Measurements from ENCODE around the gene CFAP119.
"Not testable (repeated sequence)": the region's sequence is repeated elsewhere in the genome, so short reads cannot be mapped to it uniquely, and the experiment has no call there.

The CFAP119 gene

GRCh38 chr16:30761928-30762902, at the start of gene CFAP119, which contains the start of gene RNF40:
TSS of gene CFAP119 (minus strand) at chr16:30762062. CDS start at chr16:30761748, 314 bp downstream.
TSS of gene RNF40 (plus strand) at chr16:30762322. CDS start at chr16:30762546, 224 bp downstream.
- H3K4me3 ChIP-seq (ENCODE audit: low read depth, low read length): peak within 1 kb of the TSS; percentile 65
- DNase-seq: peak; percentile 97
- peak within 1 kb of the TSS; percentile 85 for H3K27ac ChIP-seq
- no peaks in the 10 kb centered on the region for H3K9me3 ChIP-seq (ENCODE audit: severe bottlenecking)
- no peaks in the 10 kb centered on the region for H3K27me3 ChIP-seq (ENCODE audit: insufficient read depth, low read depth, severe bottlenecking)
- no peak for TF ChIP-seq CTCF (IDR thresholded peaks at IDR 0.05; ENCODE audit: low read depth, low read length)
- H3K36me3 ChIP-seq: peaks cover 66% of the 10 kb centered on the region

GRCh38 chr16:30809675-30810074, 47.8 kb upstream of the CFAP119 start:
- H3K9me3 ChIP-seq (ENCODE audit: severe bottlenecking); H3K4me3 ChIP-seq (ENCODE audit: low read depth, low read length); DNase-seq; H3K36me3 ChIP-seq; H3K27ac ChIP-seq; H3K27me3 ChIP-seq (ENCODE audit: insufficient read depth, low read depth, severe bottlenecking): not testable (repeated sequence)

- not testable (repeated sequence) for H3K27me3 ChIP-seq (ENCODE audit: insufficient read depth, low read depth, severe bottlenecking); H3K9me3 ChIP-seq (ENCODE audit: severe bottlenecking); H3K4me3 ChIP-seq (ENCODE audit: low read depth, low read length); DNase-seq; H3K36me3 ChIP-seq; H3K27ac ChIP-seq
Measured at GRCh38 chr16:30808890-30809426, 47.1 kb upstream of the CFAP119 start.

- no peaks in the 10 kb centered on the region for H3K27me3 ChIP-seq (ENCODE audit: insufficient read depth, low read depth, severe bottlenecking)
- no peak for TF ChIP-seq CTCF (IDR thresholded peaks at IDR 0.05; ENCODE audit: low read depth, low read length)
- no peak overlapping the region for H3K4me3 ChIP-seq (ENCODE audit: low read depth, low read length)
- H3K36me3 ChIP-seq: no peaks in the 10 kb centered on the region
- no peaks in the 10 kb centered on the region for H3K9me3 ChIP-seq (ENCODE audit: severe bottlenecking)
- no peak for DNase-seq
- no peak overlapping the region for H3K27ac ChIP-seq
Measured at GRCh38 chr16:30808146-30808545, 46.3 kb upstream of the CFAP119 start.

- TF ChIP-seq CTCF (IDR thresholded peaks at IDR 0.05; ENCODE audit: low read depth, low read length): no peak
- H3K9me3 ChIP-seq (ENCODE audit: severe bottlenecking): no peaks in the 10 kb centered on the region
- H3K27ac ChIP-seq: peak overlapping the region; percentile 89
- H3K36me3 ChIP-seq: no peaks in the 10 kb centered on the region
- H3K4me3 ChIP-seq (ENCODE audit: low read depth, low read length): peak overlapping the region; percentile 70
- peak; percentile 90 for DNase-seq
- H3K27me3 ChIP-seq (ENCODE audit: insufficient read depth, low read depth, severe bottlenecking): no peaks in the 10 kb centered on the region
Measured at GRCh38 chr16:30805370-30806169, 43.7 kb upstream of the CFAP119 start.

GRCh38 chr16:30805056-30805369, 43.2 kb upstream of the CFAP119 start:
- H3K36me3 ChIP-seq: no peaks in the 10 kb centered on the region
- no peaks in the 10 kb centered on the region for H3K9me3 ChIP-seq (ENCODE audit: severe bottlenecking)
- peak overlapping the region; percentile 89 for H3K27ac ChIP-seq
- H3K27me3 ChIP-seq (ENCODE audit: insufficient read depth, low read depth, severe bottlenecking): no peaks in the 10 kb centered on the region
- no peak for DNase-seq
- H3K4me3 ChIP-seq (ENCODE audit: low read depth, low read length): peak overlapping the region; percentile 70
- no peak for TF ChIP-seq CTCF (IDR thresholded peaks at IDR 0.05; ENCODE audit: low read depth, low read length)

All from WERI-Rb-1 (cell line).